Colonic mucosa (tissue), 4 donors: ENCODE results near the gene RIPOR3. TPM values are rescaled to one million over a fixed set of nuclear protein-coding genes. Genes with fewer than 3 reads are reported as not detected.

Experiments used
- DNase-seq: peaks from one replicate; pipeline ENCODE4 v3.0.0-alpha.2; 2020
- H3K27ac ChIP-seq: fragments of 200-600 bp; one replicate; pipeline ENCODE4 v1.8.0; 2021
- H3K27me3 ChIP-seq: fragments of 200-600 bp; one replicate; pipeline ENCODE4 v1.8.0; 2021
- H3K36me3 ChIP-seq: fragments of 200-600 bp; one replicate; pipeline ENCODE4 v1.8.0; 2021
- H3K4me1 ChIP-seq: fragments of 200-600 bp; one replicate; pipeline ENCODE4 v1.8.0; 2021; ENCODE audit warnings: mild to moderate bottlenecking
- H3K4me3 ChIP-seq: fragments of 200-600 bp; one replicate; pipeline ENCODE4 v1.8.0; 2021
- H3K9ac ChIP-seq, 2 donors: one replicate each; pipeline ENCODE4 v1.7.0; 2013; ENCODE audit warnings: control low read depth in 2 of 2, low read depth in 2 of 2, low read length in 2 of 2
- H3K9me3 ChIP-seq: fragments of 200-600 bp; one replicate; pipeline ENCODE4 v1.8.0; 2021
- intact Hi-C: fragments of 100-400 bp; cut with DNase I; formaldehyde crosslinking; loops from one replicate; pipeline ENCODE4 v1.14.1; 2022
- total RNA-seq, 2 donors: library from RNA; stranded (reverse); fragmentation: NEBNext Ultra II Directional in 1 of 2; extraction: Animal tissue kit (Norgen Biotek cat#: 25700) in 1 of 2; gene quantifications; one replicate each; pipeline ENCODE4 v1.2.1, GENCODE V29; 2021
- TF ChIP-seq, protein P1 (sequence below): fragments of 200-600 bp; IDR thresholded peaks from one replicate; pipeline ENCODE4 v1.8.0; 2022; ENCODE audit warnings: antibody characterized with exemption, mild to moderate bottlenecking
- donor health status: healthy.
- donor health status: DM: no; HTN: no; CAD: no.
- donor health status: DM: no; HTN: no; CAD: no.

RIPOR3 gene
- total RNA-seq, 2 donors from 2014 or later: 1.9 to 2.9 TPM

DNA sequence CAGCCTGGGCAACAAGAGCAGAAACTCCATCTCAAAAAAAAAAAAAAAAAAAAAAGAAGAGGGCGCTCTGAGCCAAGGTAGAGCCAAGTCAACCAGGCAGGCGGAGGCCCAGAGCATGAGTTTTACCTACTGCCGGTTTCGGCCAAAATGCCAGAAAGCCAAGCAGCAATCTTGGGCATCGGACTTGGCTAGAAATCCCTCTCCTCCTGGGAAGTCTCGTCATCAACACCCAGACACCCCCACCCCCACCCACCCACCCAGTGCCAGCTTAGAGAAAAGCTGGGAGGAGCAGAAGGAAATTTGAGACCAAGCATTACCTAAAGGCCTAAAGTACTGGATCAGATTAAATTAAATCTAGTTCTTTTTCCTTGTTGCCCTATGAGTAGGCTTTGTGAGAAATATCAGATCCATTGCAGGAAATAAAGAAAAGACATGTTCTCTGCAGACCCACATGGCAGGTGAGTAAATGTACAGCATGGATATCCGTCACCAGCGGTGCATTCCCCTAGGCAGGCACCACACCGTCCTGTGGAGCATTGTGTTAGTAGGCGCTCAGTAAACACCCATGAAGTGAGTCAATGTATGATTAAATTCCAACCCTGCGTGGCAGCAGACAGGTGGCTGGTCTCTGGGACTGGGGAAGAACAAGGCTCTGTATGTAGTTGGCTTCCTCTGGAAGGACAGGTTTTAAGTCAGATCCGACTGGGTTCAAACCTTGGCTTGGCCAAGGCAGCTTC, 21.0 kb downstream of the RIPOR3 start:
- DNase-seq: no peak
- H3K27ac ChIP-seq: no peak overlapping the region

DNA sequence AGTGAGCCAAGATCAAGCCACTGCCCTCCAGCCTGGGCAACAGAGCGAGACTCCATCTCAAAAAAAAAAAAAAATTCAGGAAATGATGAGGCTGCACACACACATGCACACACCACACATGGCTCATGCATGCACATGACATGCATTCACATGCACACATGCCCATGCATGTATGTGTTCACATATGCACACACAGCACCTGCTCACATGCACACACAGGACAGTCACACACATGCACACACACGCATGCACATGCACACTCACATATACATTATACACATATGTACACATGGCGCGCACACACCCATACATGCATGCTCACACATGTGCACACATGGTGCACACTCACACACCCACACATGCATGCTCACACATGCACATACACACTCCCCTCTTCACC, 22.5 kb downstream of the RIPOR3 start:
- no peak overlapping the region for H3K4me3 ChIP-seq
- H3K27me3 ChIP-seq: no peaks in the 10 kb centered on the region
- H3K9me3 ChIP-seq: no peaks in the 10 kb centered on the region
- H3K36me3 ChIP-seq: no peaks in the 10 kb centered on the region
- no peak for DNase-seq
- no peak overlapping the region for H3K9ac ChIP-seq
- no peak overlapping the region for H3K27ac ChIP-seq
- intact Hi-C loops: no loop called here
- no peaks in the 10 kb centered on the region for H3K4me1 ChIP-seq
- TF ChIP-seq, protein P1, sequence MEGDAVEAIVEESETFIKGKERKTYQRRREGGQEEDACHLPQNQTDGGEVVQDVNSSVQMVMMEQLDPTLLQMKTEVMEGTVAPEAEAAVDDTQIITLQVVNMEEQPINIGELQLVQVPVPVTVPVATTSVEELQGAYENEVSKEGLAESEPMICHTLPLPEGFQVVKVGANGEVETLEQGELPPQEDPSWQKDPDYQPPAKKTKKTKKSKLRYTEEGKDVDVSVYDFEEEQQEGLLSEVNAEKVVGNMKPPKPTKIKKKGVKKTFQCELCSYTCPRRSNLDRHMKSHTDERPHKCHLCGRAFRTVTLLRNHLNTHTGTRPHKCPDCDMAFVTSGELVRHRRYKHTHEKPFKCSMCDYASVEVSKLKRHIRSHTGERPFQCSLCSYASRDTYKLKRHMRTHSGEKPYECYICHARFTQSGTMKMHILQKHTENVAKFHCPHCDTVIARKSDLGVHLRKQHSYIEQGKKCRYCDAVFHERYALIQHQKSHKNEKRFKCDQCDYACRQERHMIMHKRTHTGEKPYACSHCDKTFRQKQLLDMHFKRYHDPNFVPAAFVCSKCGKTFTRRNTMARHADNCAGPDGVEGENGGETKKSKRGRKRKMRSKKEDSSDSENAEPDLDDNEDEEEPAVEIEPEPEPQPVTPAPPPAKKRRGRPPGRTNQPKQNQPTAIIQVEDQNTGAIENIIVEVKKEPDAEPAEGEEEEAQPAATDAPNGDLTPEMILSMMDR: no peak

More for the DNA sequence above, 21.0 kb downstream of the RIPOR3 start:
- Histone ChIP-seq H3K4me3 (no peak overlapping the region), H3K4me1 (no peaks in the 10 kb centered on the region), H3K9ac (no peak overlapping the region), H3K36me3 (no peaks in the 10 kb centered on the region), H3K27me3 (no peaks in the 10 kb centered on the region), H3K9me3 (no peaks in the 10 kb centered on the region)
- intact Hi-C loops: no loop called here
- TF ChIP-seq, protein P1: no peak

DNA sequence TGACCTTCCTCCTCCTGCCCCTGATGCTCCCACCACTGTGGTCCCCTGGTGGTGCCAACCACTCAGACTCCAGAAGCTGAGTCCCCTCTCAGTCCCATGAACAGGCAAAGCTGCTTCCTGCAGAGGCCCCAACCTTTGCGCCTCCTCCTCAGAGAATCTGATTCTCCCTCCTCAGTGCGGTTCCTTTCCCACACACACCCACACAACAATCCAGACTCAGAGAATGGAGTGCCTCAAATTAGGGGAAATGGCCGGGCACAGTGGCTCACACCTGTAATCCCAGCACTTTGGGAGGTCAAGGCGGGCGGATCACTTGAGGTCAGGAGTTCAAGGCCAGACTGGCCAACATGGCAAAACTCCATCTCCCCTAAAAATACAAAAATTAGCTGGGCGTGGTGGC, 23.0 kb downstream of the RIPOR3 start:
- Histone ChIP-seq H3K27me3 (no peaks in the 10 kb centered on the region), H3K27ac (no peak overlapping the region), H3K4me3 (no peak overlapping the region), H3K4me1 (no peaks in the 10 kb centered on the region), H3K9ac (no peak overlapping the region), H3K9me3 (no peaks in the 10 kb centered on the region), H3K36me3 (no peaks in the 10 kb centered on the region)
- TF ChIP-seq, protein P1: no peak
- intact Hi-C loops: no loop called here
- no peak for DNase-seq

DNA sequence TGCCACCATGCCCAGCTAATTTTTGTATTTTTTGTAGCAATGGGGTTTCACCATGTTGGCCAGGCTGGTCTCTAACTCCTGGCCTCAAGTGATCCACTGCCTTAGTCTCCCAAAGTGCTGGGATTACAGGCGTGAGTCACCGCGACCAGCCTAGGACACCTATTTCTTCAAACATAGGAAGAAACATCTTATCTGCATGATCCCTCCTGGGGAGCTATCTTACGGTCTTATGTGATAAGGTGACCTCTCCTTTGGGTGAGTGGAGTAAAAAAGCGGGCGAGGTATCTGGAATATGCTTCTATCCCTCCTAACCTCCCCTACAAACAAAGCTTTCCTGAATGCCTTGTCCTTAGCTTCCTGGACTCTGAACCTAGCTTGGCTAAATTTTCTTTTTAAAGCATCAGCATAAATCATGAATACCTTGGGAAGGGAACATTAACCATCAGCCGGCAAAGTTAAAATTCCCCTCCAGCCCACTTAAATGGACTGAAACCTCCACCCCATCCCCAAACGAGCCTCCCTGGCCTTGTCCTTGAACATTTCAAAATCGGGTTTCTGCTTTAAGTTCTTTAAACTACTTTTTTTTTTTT, 24.5 kb downstream of the RIPOR3 start:
- no peaks in the 10 kb centered on the region for H3K9me3 ChIP-seq
- DNase-seq: no peak
- no peaks in the 10 kb centered on the region for H3K27me3 ChIP-seq
- no peak overlapping the region for H3K27ac ChIP-seq
- TF ChIP-seq, protein P1: no peak
- no peaks in the 10 kb centered on the region for H3K4me1 ChIP-seq
- intact Hi-C loops: no loop called here
- H3K36me3 ChIP-seq: no peaks in the 10 kb centered on the region
- H3K4me3 ChIP-seq: no peak overlapping the region
- no peak overlapping the region for H3K9ac ChIP-seq

DNA sequence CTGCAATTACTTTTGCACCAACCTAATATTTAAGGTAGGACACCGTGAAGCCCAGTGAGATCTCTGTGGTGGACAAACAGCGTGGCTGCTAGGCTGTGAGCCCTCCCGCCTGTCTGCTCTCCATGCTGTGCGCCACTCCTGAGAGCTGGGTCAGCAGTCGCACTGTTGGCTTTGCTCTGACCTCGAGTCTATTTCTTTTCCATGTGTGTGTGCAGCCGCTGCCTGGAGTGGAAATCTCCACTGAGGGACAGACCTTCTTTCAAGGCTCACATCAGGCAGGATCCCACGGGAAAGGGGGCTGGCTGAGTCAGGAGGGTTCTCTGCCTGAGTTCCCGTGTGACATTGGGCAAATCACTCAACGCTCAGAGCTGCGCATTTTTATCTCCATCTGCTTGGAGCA, 27.1 kb downstream of the RIPOR3 start:
- Histone ChIP-seq H3K9ac (no peak overlapping the region), H3K36me3 (no peaks in the 10 kb centered on the region), H3K27me3 (no peaks in the 10 kb centered on the region), H3K4me3 (no peak overlapping the region), H3K4me1 (no peaks in the 10 kb centered on the region), H3K27ac (no peak overlapping the region), H3K9me3 (no peaks in the 10 kb centered on the region)
- TF ChIP-seq, protein P1: no peak
- no peak for DNase-seq
- intact Hi-C loops: no loop called here
